NCI-H1105 treated with DMSO at 0.1 percent for 48 hours (cell line): ENCODE measurements around the gene XBP1.
"Not testable (repeated sequence)": the region's sequence is repeated elsewhere in the genome, so short reads cannot be mapped to it uniquely, and the experiment has no call there.

Experiments
- DNase-seq: peaks from one replicate; lab custom pipeline; 2025; lab: John Stamatoyannopoulos, UW

Gene XBP1

GRCh38 chr22:28817919-28818859, 17.8 kb upstream of the XBP1 start:
- DNase-seq, result no peak

DNA sequence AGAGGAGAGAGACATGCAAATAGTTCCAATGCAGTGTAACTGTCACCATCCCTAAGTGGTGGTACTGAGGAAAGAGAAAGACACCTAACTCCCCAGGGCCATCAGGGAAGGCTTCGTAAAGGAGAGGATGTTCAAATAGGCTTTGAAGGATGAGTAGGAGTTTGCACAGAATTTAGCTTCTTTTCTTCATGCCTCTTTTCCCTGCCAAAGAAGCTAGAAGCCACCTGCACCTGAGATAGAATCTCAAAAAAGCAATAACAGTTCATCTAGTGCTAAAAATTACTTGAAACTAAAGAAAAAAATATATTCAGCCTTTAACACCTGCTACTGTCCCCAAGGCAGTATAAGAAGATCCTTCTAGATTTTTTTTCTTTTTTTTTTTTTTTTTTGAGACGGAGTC, 16.7 kb upstream of the XBP1 start:
- DNase-seq, result no peak

- no peak for DNase-seq
Observed at GRCh38 chr22:28815729-28816128, 15.4 kb upstream of the XBP1 start.

- DNase-seq, result no peak
Observed at GRCh38 chr22:28815111-28815510, 14.7 kb upstream of the XBP1 start.

GRCh38 chr22:28813772-28814518, 13.6 kb upstream of the XBP1 start:
- no peak for DNase-seq

DNA sequence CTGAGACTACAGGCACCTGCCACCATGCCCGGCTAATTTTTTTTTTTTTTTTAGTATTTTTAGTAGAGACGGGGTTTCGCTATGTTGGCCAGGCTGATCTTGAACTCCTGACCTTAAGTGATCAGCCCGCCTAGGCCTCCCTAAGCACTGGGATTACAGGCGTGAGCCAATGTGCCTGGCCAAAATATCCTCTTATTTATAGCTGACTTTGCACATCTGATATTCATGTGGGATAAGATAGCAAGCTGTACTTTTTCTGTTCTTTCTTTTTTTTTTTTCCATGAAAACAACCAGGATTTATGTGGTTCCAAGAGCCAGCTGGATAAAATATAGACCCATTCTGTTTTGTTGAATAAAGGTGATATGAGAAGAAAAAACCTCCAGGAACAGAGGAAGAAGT, 12.1 kb upstream of the XBP1 start:
- no peak for DNase-seq

GRCh38 chr22:28810821-28811491, 10.6 kb upstream of the XBP1 start:
- DNase-seq, result no peak

DNA sequence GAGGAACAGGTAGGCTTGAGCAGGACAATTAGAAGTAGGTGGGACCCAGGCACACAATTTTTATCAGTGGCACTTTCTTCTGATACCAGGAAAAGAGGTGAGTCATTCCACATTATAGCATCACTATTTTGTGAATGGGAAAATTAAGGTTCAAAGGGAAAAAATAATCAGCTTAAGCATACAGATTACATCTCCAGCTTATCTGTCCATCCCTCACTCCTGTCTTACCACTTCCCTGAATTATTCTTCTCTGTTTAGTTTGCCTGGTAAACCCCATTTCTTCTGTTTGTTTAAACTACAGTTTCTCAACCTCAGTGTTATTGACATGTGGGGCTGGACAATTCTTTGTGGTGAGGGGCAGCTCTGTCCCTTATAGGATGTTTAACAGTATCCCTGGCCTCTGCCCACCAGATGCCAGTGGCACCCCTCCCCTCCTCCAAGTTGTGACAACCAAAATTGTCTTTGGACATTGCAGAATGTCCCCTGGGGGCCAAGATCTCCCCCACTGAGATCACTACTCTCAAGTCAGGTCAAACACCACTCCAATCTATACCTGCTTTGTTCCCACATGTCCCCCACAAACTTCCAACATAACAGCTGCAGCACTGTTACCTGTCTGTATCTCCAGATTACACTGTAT, 8.5 kb upstream of the XBP1 start:
- DNase-seq, result no peak

- not testable (repeated sequence) for DNase-seq
Observed at GRCh38 chr22:28805426-28805825, 5.1 kb upstream of the XBP1 start.

- no peak for DNase-seq
Observed at GRCh38 chr22:28802595-28803123, 2.3 kb upstream of the XBP1 start.

DNA sequence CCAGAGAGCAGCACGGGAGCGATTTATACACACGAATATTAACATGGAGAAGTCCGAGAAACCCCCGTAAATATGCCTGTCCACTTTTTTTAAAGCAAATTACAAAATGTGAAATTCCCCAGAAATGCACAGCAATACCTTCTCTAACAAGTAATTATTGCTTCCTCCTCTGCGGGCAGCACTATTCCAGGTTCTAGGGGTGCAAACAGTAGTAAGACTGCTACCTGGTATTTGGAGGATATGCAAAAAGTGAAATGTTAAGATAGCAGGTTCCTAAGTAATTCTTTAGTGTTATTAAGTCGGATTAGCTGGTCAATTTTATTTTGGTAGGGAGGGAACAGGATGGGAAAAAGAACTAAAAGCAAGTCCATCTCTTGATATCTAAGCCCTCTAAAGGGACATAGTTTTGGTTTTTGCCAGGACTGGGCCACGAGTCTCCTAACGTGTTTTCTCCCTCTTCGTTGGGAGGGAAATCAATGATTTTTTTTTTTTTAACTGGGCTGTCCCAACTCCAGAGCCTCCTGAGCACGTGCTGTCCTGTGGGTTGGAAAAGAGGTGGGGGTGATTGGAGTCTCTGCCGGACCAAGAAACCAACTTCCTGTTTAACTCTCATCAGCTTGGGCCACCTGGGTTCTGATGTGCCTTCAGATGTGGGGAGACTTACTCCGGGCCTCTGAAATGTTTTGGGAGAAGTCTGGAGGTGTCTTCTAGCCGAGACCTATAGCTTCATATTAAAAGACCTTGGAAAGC, 1.7 kb upstream of the XBP1 start:
- no peak for DNase-seq

GRCh38 chr22:28799606-28800307, 612 bp downstream of the XBP1 start:
- DNase-seq, result peak; percentile 37

DNA sequence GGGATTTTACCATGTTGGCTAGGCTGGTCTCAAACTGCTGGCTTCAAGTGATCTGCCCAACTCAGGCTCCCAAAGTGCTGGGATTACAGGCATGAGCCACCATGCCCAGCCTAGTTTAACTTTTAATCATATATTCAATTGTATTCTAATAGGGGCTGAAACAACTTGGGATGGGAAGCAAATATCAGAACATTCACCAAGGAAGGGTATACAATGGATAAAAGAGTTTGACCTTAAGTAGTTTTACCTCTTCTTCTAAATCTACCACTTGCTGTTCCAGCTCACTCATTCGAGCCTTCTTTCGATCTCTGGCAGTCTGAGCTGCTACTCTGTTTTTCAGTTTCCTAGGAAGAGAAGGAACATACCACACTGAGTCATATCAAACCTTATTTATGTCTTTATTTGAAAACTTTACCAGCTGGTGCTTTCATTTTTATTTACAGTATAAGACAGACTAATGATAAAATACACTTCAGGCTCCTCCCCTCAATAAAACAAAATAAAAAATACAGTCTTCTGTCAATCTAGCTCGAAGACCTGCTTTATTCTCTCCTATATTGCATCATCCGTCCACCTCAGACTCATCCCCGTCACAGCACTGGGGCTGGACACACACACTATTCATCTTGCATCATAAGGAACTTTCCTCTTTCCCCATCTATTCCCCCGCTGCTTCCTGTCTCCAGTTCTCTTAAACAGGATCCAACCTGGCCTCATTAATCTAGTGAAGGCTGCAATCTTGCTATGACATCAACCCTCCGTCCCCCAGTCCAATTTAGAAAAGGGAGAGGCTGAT, 1.4 kb downstream of the XBP1 start:
- DNase-seq, result peak; percentile 37

- DNase-seq, result no peak
Observed at GRCh38 chr22:28795932-28796856, 4.2 kb downstream of the XBP1 start.

DNA sequence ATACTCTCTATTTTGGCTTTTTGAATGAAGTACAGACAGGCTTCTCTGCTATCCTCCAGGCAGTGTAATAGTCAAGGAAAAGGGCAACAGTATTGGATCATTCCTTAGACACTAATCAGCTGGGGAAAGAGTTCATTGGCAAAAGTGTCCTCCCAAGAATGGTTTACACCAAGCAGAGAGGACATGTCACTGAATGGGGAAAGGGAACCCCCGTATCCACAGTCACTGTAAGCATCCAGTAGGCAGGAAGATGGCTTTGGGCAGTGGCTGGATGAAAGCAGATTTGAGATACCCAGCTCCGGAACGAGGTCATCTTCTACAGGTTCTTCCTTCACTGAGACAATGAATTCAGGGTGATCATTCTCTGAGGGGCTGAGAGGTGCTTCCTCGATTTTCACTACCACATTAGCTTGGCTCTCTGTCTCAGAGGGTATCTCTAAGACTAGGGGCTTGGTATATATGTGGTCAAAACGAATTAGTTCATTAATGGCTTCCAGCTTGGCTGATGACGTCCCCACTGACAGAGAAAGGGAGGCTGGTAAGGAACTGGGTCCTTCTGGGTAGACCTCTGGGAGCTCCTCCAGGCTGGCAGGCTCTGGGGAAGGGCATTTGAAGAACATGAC, 5.2 kb downstream of the XBP1 start:
- DNase-seq, result no peak

GRCh38 chr22:28793976-28794584, 6.3 kb downstream of the XBP1 start:
- no peak for DNase-seq

DNA sequence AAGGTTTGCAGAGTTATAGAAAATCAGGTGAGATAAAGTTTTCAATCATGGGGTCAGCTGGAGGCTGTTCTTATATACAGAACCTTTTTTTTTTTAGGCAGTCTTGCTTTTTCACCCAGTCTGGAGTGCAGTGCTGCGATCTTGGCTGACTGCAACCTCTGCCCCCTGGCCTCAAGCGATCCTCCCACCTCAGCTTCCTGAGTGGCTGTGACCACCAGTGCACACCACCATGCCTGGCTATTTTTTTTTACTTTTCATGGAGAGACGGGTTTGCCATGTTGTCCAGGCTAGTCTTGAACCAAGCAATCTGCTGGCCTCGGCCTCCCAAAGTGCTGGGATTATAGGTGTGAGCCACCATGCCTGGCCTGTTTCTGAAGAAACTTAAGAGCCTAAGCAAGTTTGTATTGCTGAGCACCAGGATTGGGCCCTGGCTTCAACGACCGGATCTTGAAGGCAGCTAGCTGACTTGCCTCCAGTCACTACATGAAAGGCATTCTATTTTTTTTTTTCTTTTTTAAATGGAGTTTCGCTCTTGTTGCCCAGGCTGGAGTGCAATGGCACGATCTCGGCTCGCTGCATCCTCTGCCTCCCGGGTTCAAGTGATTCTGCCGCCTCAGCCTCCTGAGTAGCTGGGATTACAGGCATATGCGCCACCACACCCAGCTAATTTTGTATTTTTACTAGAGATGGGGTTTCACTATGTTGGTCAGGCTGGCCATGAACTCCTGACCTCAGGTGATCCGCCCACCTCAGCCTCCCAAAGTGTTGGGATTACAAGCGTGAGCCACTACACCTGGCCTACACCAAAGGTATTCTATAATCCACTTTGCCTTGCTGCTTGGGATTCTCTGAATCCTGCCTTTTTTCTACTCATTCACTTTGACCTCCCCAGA, 7.6 kb downstream of the XBP1 start:
- DNase-seq, result no peak
